IMR-90 (cell line): ENCODE measurements around the gene CDKN2B-AS1. TPM values are rescaled to one million over a fixed set of nuclear protein-coding genes. Genes with fewer than 3 reads are reported as not detected.
A peak's percentile ranks its signal among the peaks of the same experiment; 100 is the strongest.

Experiments
- ATAC-seq: fragments of 200-7000 bp; cut with Tn5 transposase; 2 replicates; pipeline ENCODE4 v1.9.1; 2020; ENCODE audit warnings: low read depth, mild to moderate bottlenecking, moderate library complexity
- BruUV-seq: library from RNA; stranded (reverse); fragments of 400-500 nt; replicated peaks from 2 replicates; lab custom pipeline; 2021; lab: Mats Ljungman, UMichigan
- CTCF ChIA-PET: fragments of 300-600 bp; formaldehyde crosslinking; extraction: SDS; loops from one replicate; lab custom pipeline; 2021; ENCODE audit warnings: antibody characterized with exemption; lab: Yijun Ruan, JAX
- POLR2A ChIA-PET: fragments of 300-600 bp; sonication (Branson Sonifier 250); formaldehyde crosslinking; loops from one replicate; lab custom pipeline; 2022; ENCODE audit warnings: antibody characterized with exemption; ENCODE audit not compliant: unreplicated experiment; lab: Charles Lee
- DNase-seq: peaks from one replicate; pipeline ENCODE4 v3.0.0; 2013
- H2AFZ ChIP-seq: replicated peaks from 2 replicates; pipeline ENCODE3; 2013; ENCODE audit warnings: low read length, mild to moderate bottlenecking; ENCODE audit not compliant: poor library complexity
- H2AK5ac ChIP-seq: 2 replicates; pipeline ENCODE4 v1.6.1; 2013; ENCODE audit warnings: low read depth, low read length, inconsistent platforms
- H2AK9ac ChIP-seq: replicated peaks from 2 replicates; pipeline ENCODE3; 2013; ENCODE audit warnings: mild to moderate bottlenecking, low read depth, low read length, moderate library complexity; ENCODE audit not compliant: poor library complexity
- H2BK120ac ChIP-seq: 2 replicates; pipeline ENCODE4 v1.6.1; 2013; ENCODE audit warnings: low read depth, low read length, inconsistent platforms
- H2BK15ac ChIP-seq: 3 replicates; pipeline ENCODE4 v1.6.1; 2013; ENCODE audit warnings: low read depth, low read length, inconsistent platforms
- H2BK20ac ChIP-seq: 2 replicates; pipeline ENCODE4 v1.6.1; 2013; ENCODE audit warnings: low read depth, mild to moderate bottlenecking, inconsistent platforms, low read length, moderate library complexity
- H2BK5ac ChIP-seq: 2 replicates; pipeline ENCODE4 v1.6.1; 2013; ENCODE audit warnings: mild to moderate bottlenecking, low read depth, low read length, inconsistent platforms; ENCODE audit not compliant: poor library complexity, severe bottlenecking
- H3K14ac ChIP-seq: replicated peaks from 2 replicates; pipeline ENCODE4 v1.6.1; 2013; ENCODE audit warnings: low read depth, low read length, inconsistent platforms
- H3K18ac ChIP-seq: 2 replicates; pipeline ENCODE4 v1.6.1; 2013; ENCODE audit warnings: low read depth, low read length, control low read depth
- H3K23ac ChIP-seq: 2 replicates; pipeline ENCODE4 v1.6.1; 2013; ENCODE audit warnings: low read depth, low read length, inconsistent platforms
- H3K27ac ChIP-seq: 2 replicates; pipeline ENCODE4 v1.5.1; 2013; ENCODE audit warnings: mild to moderate bottlenecking, control low read depth, low read length; ENCODE audit not compliant: insufficient read depth
- H3K27me3 ChIP-seq: 2 replicates; pipeline ENCODE4 v1.6.1; 2013; ENCODE audit warnings: low read length; ENCODE audit not compliant: control insufficient read depth, insufficient read depth
- H3K36me3 ChIP-seq: 2 replicates; pipeline ENCODE4 v1.6.1; 2013; ENCODE audit warnings: low read length, mixed read lengths; ENCODE audit not compliant: control insufficient read depth, insufficient read depth
- H3K4ac ChIP-seq: 2 replicates; pipeline ENCODE4 v1.6.1; 2013; ENCODE audit warnings: low read depth, low read length, inconsistent platforms
- H3K4me1 ChIP-seq: 2 replicates; pipeline ENCODE4 v1.6.1; 2013; ENCODE audit warnings: low read length, mixed read lengths; ENCODE audit not compliant: control insufficient read depth, insufficient read depth
- H3K4me2 ChIP-seq: 2 replicates; pipeline ENCODE4 v1.6.1; 2013; ENCODE audit warnings: low read depth, mild to moderate bottlenecking, control low read depth, low read length, moderate library complexity
- H3K4me3 ChIP-seq: 2 replicates; pipeline ENCODE4 v1.5.1; 2013; ENCODE audit warnings: low read depth, mild to moderate bottlenecking, control low read depth, low read length, moderate library complexity; ENCODE audit not compliant: insufficient read depth
- H3K56ac ChIP-seq: 2 replicates; pipeline ENCODE4 v1.6.1; 2013; ENCODE audit warnings: low read length, inconsistent platforms; ENCODE audit not compliant: insufficient read depth; ENCODE audit errors: extremely low read depth
- H3K79me1 ChIP-seq, 2 experiments: 2 replicates each; pipeline ENCODE4 v1.6.1; 2013; ENCODE audit warnings: low read length in 2 of 2, inconsistent platforms in 1 of 2, low read depth in 1 of 2
- H3K9ac ChIP-seq: 2 replicates; pipeline ENCODE4 v1.6.1; 2013; ENCODE audit warnings: low read depth, low read length, control low read depth
- H3K9me1 ChIP-seq: 2 replicates; pipeline ENCODE4 v1.6.1; 2013; ENCODE audit warnings: low read length, inconsistent platforms; ENCODE audit not compliant: insufficient read depth
- H3K9me3 ChIP-seq: 2 replicates; pipeline ENCODE4 v1.6.1; 2013; ENCODE audit warnings: low read length; ENCODE audit not compliant: control insufficient read depth, insufficient read depth
- H4K20me1 ChIP-seq: 2 replicates; pipeline ENCODE4 v1.6.1; 2013; ENCODE audit warnings: low read length, inconsistent platforms; ENCODE audit not compliant: insufficient read depth
- H4K5ac ChIP-seq: 2 replicates; pipeline ENCODE4 v1.6.1; 2013; ENCODE audit warnings: mild to moderate bottlenecking, low read depth, low read length, control low read depth
- H4K8ac ChIP-seq, 2 experiments: 2 replicates each; pipeline ENCODE4 v1.6.1; 2013; ENCODE audit warnings: low read depth in 2 of 2, low read length in 2 of 2, control low read depth in 1 of 2, inconsistent platforms in 1 of 2
- H4K91ac ChIP-seq: 2 replicates; pipeline ENCODE4 v1.6.1; 2013; ENCODE audit warnings: low read depth, low read length, inconsistent platforms; ENCODE audit not compliant: insufficient read depth
- BHLHE40 ChIP-seq: fragments of 150-350 bp; IDR thresholded peaks from 2 replicates; pipeline ENCODE4 v1.6.1; 2016; ENCODE audit warnings: mild to moderate bottlenecking, low read depth, low read length
- CEBPB ChIP-seq: IDR thresholded peaks from 2 replicates; pipeline ENCODE4 v1.6.1; 2012; ENCODE audit warnings: low read depth, low read length, improper control_type of control experiment
- FOS ChIP-seq: fragments of 150-350 bp; IDR thresholded peaks from 2 replicates; pipeline ENCODE4 v1.6.1; 2016; ENCODE audit warnings: low read depth, low read length
- MAFK ChIP-seq: IDR thresholded peaks from 2 replicates; pipeline ENCODE4 v1.6.1; 2012; ENCODE audit warnings: low read depth, low read length, improper control_type of control experiment
- MAZ ChIP-seq: IDR thresholded peaks from 2 replicates; pipeline ENCODE4 v1.6.1; 2012; ENCODE audit warnings: low read depth, mild to moderate bottlenecking, low read length, improper control_type of control experiment, moderate library complexity, borderline replicate concordance
- MXI1 ChIP-seq: IDR thresholded peaks from 2 replicates; pipeline ENCODE4 v1.6.1; 2012; ENCODE audit warnings: low read depth, mild to moderate bottlenecking, low read length, moderate library complexity, borderline replicate concordance
- RCOR1 ChIP-seq: IDR thresholded peaks from 2 replicates; pipeline ENCODE4 v1.6.1; 2012; ENCODE audit warnings: mild to moderate bottlenecking, low read length, improper control_type of control experiment; ENCODE audit not compliant: insufficient replicate concordance
- RFX5 ChIP-seq: IDR thresholded peaks from 2 replicates; pipeline ENCODE4 v1.8.0; 2012; ENCODE audit warnings: low read depth, mild to moderate bottlenecking, low read length, moderate library complexity
- USF2 ChIP-seq: fragments of 150-350 bp; IDR thresholded peaks from 2 replicates; pipeline ENCODE4 v1.6.1; 2017; ENCODE audit warnings: mild to moderate bottlenecking, antibody characterized with exemption, low read length, low read depth
- WGBS, 2 experiments: methylation state at CpG; one replicate each; pipeline versions ENCODE4 v1.1.5 to v1.1.7; 2013; ENCODE audit warnings: missing lambda C conversion rate in 2 of 2; ENCODE audit not compliant: insufficient read length in 1 of 2; ENCODE audit errors: extremely low coverage in 2 of 2; 5-methylcytosine and 5-hydroxymethylcytosine counted together
- dilution Hi-C: fragments of 300-500 bp; cut with HindIII; formaldehyde crosslinking; loops from one replicate; pipeline ENCODE4 v1.14.3; 2018; ENCODE audit warnings: low sequenced_read_pairs; ENCODE audit not compliant: unreplicated experiment
- in situ Hi-C: fragments of 300-500 bp; cut with MboI; formaldehyde crosslinking; loops from 3 replicates; pipeline ENCODE4 v1.14.3; 2019; ENCODE audit warnings: low sequenced_read_pairs, inconsistent platforms, mixed read lengths
- intact Hi-C: fragments of 100-400 bp; cut with micrococcal nuclease; formaldehyde crosslinking; loops from 2 replicates; pipeline ENCODE4 v1.10.0; 2022
- polyA plus RNA-seq, 3 experiments: library from polyadenylated mRNA; depleted of rRNA; stranded (reverse); fragments of >200 nt; gene quantifications; 2 replicates each; pipeline ENCODE4 v1.2.3, GENCODE V29; 2012; ENCODE audit warnings: low replicate concordance in 1 of 3
- total RNA-seq: library from RNA; depleted of rRNA; stranded (reverse); fragments of >200 nt; gene quantifications from 2 replicates; pipeline ENCODE4 v1.2.3, GENCODE V29; 2012

CDKN2B-AS1 gene
- total and polyA plus RNA-seq, 2 of the 4 experiments (the other 2 are of a cell fraction) = 1.0 to 1.1 TPM

GRCh38 chr9:22159586-22159985 lies 165.0 kb downstream of the CDKN2B-AS1 start:
- in situ Hi-C loops = no loop called here

More at GRCh38 chr9:22159586-22159985, 165.0 kb downstream of the CDKN2B-AS1 start:
- peak overlapping the region; percentile 27; the same call in 1 of the 2 replicates for H4K91ac ChIP-seq
- no peak overlapping the region for H3K4ac ChIP-seq
- no peaks in the 10 kb centered on the region for H3K27me3 ChIP-seq
- no peak overlapping the region for H3K4me2 ChIP-seq
- no peak overlapping the region for H3K23ac ChIP-seq
- H2AK5ac ChIP-seq = no peak overlapping the region
- H3K56ac ChIP-seq = no peak overlapping the region
- no peak overlapping the region for H3K18ac ChIP-seq
- peak overlapping the region; percentile 7; the same call in 1 of the 2 replicates for H4K5ac ChIP-seq
- H3K9ac ChIP-seq = no peak overlapping the region
- H3K9me3 ChIP-seq = no peaks in the 10 kb centered on the region
- no peak for ATAC-seq
- peak overlapping the region; percentile 64; the same call in 1 of the 2 replicates for H3K14ac ChIP-seq
- no peak overlapping the region for H2BK15ac ChIP-seq
- no peak overlapping the region for H2BK5ac ChIP-seq
- H3K79me1 ChIP-seq = no peaks in the 10 kb centered on the region
- no peaks in the 10 kb centered on the region for H3K36me3 ChIP-seq
- POLR2A ChIA-PET = interaction anchor here (0.9 to 1.2 kb wide), 2 partner anchors 52 to 75 kb away, joined by 3 to 7 read pairs; no protein-coding TSS in a partner anchor
- H3K4me3 ChIP-seq = no peak overlapping the region
- BruUV-seq = no TSS peak
- H3K9me1 ChIP-seq = no peaks in the 10 kb centered on the region
- H4K8ac ChIP-seq = 0 out of 4 replicates have a peak overlapping the region, but pooled peaks of 1 of the 2 experiments have one; percentile 40
- no peak for DNase-seq
- H2AK9ac ChIP-seq = no peak overlapping the region
- H3K4me1 ChIP-seq = peaks cover 3% of the 10 kb centered on the region; the same call in 1 of the 2 replicates
- CTCF ChIA-PET = no interaction called here
- peak overlapping the region; percentile 65; the same call in 1 of the 2 replicates for H2BK120ac ChIP-seq
- no peak overlapping the region for H2AFZ ChIP-seq
- H2BK20ac ChIP-seq = peak overlapping the region; percentile 84; the same call in 1 of the 2 replicates
- no peaks in the 10 kb centered on the region for H4K20me1 ChIP-seq
- dilution Hi-C loops = no loop called here
- no CpG with 5 or more reads among the region's 1 CpG for WGBS, 2 experiments
- no peak for TF ChIP-seq RFX5
- no peak for TF ChIP-seq RCOR1
- no peak for TF ChIP-seq FOS
- TF ChIP-seq USF2 = no peak
- no peak for TF ChIP-seq CEBPB
- TF ChIP-seq MXI1 = no peak
- no peak for TF ChIP-seq BHLHE40
- no peak for TF ChIP-seq MAFK
- TF ChIP-seq MAZ = no peak
- intact Hi-C loops = no loop called here
- H3K27ac ChIP-seq = no peak overlapping the region
